Prostate gland (tissue), 2 donors: Measurements from ENCODE around the gene BATF. TPM values are rescaled to one million over a fixed set of nuclear protein-coding genes. Genes with fewer than 3 reads are reported as not detected.

Source experiments
- DNase-seq: peaks from one replicate; pipeline ENCODE4 v3.0.0-alpha.2; 2019; ENCODE audit warnings: low spot score
- H3K27ac ChIP-seq, 2 donors: fragments of 200-600 bp; sonication (generic); 2 replicates each; pipeline ENCODE4 v1.5.1; 2017 to 2019
- H3K27me3 ChIP-seq: fragments of 200-600 bp; sonication (generic); replicated peaks from 2 replicates; pipeline ENCODE4 v1.5.1; 2019; ENCODE audit not compliant: insufficient read depth
- H3K36me3 ChIP-seq, 2 donors: fragments of 200-600 bp; sonication (generic); 1 replicate in 1 of 2; 2 replicates in 1 of 2; pipeline versions ENCODE4 v1.5.1 to v1.8.1; 2017 to 2019
- H3K4me1 ChIP-seq: fragments of 200-600 bp; sonication (generic); replicated peaks from 2 replicates; pipeline ENCODE4 v1.5.1; 2019
- H3K4me3 ChIP-seq, 2 donors: fragments of 200-600 bp; sonication (generic); 2 replicates each; pipeline ENCODE4 v1.5.1; 2017 to 2019
- H3K9me3 ChIP-seq: fragments of 200-600 bp; sonication (generic); 2 replicates; pipeline ENCODE4 v1.5.1; 2017
- CTCF ChIP-seq, 4 experiments: fragments of 200-600 bp in 2 of 4; fragments of 450-650 bp in 2 of 4; sonication (generic) in 2 of 4; IDR thresholded peaks; 1 replicate in 3 of 4; 2 replicates in 1 of 4; pipeline ENCODE4 v1.5.1; 2016 to 2019; ENCODE audit warnings: antibody characterized with exemption in 4 of 4, mild to moderate bottlenecking in 2 of 4, moderate library complexity in 2 of 4
- POLR2A ChIP-seq: fragments of 450-650 bp; IDR thresholded peaks from one replicate; pipeline ENCODE4 v1.6.1; 2016; ENCODE audit warnings: antibody characterized with exemption, mild to moderate bottlenecking
- POLR2AphosphoS5 ChIP-seq: sonication (generic); formaldehyde crosslinking; IDR thresholded peaks from one replicate; pipeline ENCODE4 v1.6.1; 2017; ENCODE audit warnings: antibody characterized with exemption
- WGBS: methylation state at CpG from one replicate; pipeline ENCODE4 v1.1.5; 2018; 5-methylcytosine and 5-hydroxymethylcytosine counted together
- intact Hi-C: fragments of 100-400 bp; cut with DNase I; formaldehyde crosslinking; loops from one replicate; pipeline ENCODE4 v1.14.2; 2022
- total RNA-seq, 2 donors: library from RNA; depleted of rRNA; stranded (reverse); fragments of >200 nt; gene quantifications; one replicate each; pipeline ENCODE4 v1.1.0, GENCODE V29; 2016

BATF gene
- total RNA-seq, 2 donors from 2014 or later: 3.1 to 11.8 TPM

GRCh38 chr14:75511201-75511600 is 11.1 kb upstream of the BATF start:
- intact Hi-C loops: no loop called here
- Histone ChIP-seq H3K27me3 (no peaks in the 10 kb centered on the region), H3K36me3 (no peaks in the 10 kb centered on the region), H3K4me3 (no peak overlapping the region), H3K4me1 (no peaks in the 10 kb centered on the region), H3K9me3 (no peaks in the 10 kb centered on the region), H3K27ac (no peak overlapping the region)
- no peak for DNase-seq
- TF ChIP-seq POLR2AphosphoS5 (no peak), CTCF (IDR thresholded peaks at IDR 0.05) (no peak), POLR2A (no peak)

- Histone ChIP-seq H3K36me3 (no peaks in the 10 kb centered on the region), H3K9me3 (no peaks in the 10 kb centered on the region), H3K4me3 (no peak overlapping the region), H3K27ac (no peak overlapping the region), H3K27me3 (no peaks in the 10 kb centered on the region), H3K4me1 (no peaks in the 10 kb centered on the region)
- 86% methylated on average over 12 of the region's 12 CpGs for WGBS
- intact Hi-C loops: no loop called here
- TF ChIP-seq CTCF (IDR thresholded peaks at IDR 0.05): no peak
- no peak for TF ChIP-seq POLR2AphosphoS5
- no peak for TF ChIP-seq POLR2A
- DNase-seq: no peak
Observed at GRCh38 chr14:75513911-75514672, 8.2 kb upstream of the BATF start.

- 39% methylated on average over 29 of the region's 29 CpGs for WGBS
- H3K27ac ChIP-seq: peak overlapping the region in 1 of 2 donors; percentile 18
- H3K9me3 ChIP-seq: no peaks in the 10 kb centered on the region
- H3K27me3 ChIP-seq: no peaks in the 10 kb centered on the region
- TF ChIP-seq POLR2AphosphoS5 (no peak), CTCF (IDR thresholded peaks at IDR 0.05) (no peak), POLR2A (no peak)
- H3K36me3 ChIP-seq: no peaks in the 10 kb centered on the region
- intact Hi-C loops: no loop called here
- peak overlapping the region; percentile 10 to 17 for H3K4me3 ChIP-seq
- no peaks in the 10 kb centered on the region for H3K4me1 ChIP-seq
- DNase-seq: no peak
Observed at GRCh38 chr14:75514673-75515628, 7.3 kb upstream of the BATF start.

- TF ChIP-seq CTCF (IDR thresholded peaks at IDR 0.05) (no peak), POLR2A (no peak), POLR2AphosphoS5 (no peak)
- WGBS: 28% methylated on average over 7 of the region's 7 CpGs
- Histone ChIP-seq H3K27me3 (no peaks in the 10 kb centered on the region), H3K36me3 (no peaks in the 10 kb centered on the region), H3K9me3 (no peaks in the 10 kb centered on the region), H3K4me1 (no peaks in the 10 kb centered on the region), H3K27ac (peak overlapping the region in 1 of 2 donors; percentile 18), H3K4me3 (no peak overlapping the region)
- DNase-seq: no peak
- intact Hi-C loops: no loop called here
Observed at GRCh38 chr14:75515629-75515996, 6.7 kb upstream of the BATF start.
